ENCODE results near the gene PNPLA7.
A peak's percentile ranks its signal among the peaks of the same experiment; 100 is the strongest.

The PNPLA7 gene

DNA sequence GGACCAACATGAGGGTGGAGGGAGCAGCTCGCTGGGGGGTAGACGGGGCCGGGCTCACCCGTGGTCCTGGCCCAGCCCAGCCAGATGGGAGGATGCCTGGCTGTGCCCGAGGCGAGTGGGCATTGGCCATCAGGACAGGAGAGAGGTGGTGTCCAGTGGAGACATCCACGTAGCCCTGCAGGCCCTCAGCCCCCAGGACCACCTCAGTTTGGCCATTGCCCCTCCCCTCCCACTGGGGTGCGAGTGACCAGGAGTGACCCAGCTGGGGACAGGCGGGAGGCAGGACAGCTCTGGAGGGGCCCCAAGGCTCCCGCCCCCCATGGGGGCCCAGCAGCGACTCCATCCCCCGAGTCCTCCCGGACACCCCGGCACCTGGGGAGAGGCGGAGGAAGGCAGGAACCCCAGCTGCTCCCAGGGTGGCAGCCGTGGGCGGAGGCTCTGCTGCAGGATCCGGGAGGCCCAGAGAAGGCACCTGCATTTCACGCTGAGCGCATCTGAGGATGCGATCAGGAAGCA lies 118.7 kb downstream of the PNPLA7 start:
- DNase-seq, result no peak

DNA sequence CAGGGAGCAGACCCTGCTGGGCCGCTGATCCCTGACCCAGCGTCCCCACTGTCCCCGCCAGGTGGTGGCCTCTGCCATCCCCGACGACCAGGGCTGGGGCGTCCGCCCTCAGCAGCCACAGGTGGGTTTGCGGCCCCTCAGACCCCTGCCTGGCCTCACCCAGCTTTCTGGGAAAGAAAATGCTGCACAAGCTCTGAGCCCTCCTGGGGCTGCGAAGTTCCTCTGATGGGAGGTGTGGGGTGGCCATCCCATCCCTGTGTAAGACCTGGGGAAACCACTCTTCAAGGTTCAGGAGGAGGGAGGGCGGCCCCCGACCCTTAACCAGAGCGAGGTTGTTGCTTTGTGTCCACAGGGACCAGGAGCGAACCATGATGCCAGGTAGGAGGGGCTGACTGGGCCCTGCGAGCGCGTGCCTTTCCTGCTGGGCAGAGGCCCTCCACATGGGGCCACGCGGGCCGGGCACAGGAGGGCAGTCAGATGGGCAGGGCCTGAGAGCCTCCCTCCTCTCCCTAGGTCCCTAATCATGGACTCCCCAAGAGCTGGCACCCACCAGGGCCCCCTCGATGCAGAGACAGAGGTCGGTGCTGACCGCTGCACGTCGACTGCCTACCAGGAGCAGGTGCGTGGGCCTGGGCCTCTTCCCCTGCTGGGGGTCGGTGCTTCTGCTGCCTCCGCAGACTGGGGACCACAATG lies 119.3 kb downstream of the PNPLA7 start:
- no peak for DNase-seq

DNA sequence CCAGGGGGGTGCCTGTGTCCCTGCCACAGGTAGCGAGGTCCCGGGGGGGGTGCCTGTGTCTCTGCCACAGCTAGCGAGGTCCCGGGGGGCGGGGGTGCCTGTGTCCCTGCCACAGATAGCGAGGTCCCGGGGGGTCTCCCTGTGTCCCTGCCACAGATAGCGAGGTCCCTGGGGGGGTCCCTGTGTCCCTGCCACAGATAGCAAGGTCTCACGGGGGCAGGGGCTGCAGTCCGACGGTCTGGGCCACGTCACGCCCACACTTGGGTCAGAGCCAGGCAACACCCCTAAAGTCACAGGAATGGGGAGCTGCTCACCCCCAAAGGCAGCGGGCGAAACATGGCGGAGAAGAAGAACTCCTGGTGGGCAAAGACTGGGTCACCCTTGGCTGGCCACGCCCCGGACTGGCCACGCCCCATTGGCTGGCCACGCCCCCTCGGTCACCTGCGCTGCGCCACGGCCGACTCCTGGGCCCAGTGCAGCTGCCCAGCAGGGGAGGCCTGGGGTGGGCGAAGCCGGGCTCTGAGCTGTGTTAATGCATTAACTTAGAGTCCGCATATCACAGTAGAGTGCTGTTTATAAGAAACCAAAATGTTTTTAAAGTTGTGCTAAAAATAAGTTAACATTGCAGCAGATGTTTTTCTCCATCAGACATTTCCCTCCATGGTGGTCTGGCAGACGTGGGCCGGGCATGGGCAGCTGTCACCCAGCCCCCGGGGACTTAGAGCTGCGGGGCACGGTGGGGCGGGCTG lies 120.1 kb downstream of the PNPLA7 start:
- no peak for DNase-seq

DNA sequence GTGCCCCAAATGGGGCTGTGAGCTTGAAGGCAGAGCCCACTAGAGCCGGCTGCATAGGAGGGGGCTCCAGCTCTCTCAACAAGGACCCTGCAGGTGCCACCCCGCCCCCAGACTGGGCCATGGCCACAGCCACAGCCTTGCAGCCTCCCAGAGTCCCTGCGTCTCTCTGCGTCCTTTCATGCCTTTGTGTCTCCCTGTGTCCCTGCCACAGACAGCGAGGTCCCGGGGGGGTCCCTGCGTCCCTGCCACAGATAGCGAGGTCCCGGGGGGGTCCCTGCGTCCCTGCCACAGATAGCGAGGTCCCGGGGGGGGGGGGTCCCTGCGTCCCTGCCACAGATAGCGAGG lies 120.7 kb downstream of the PNPLA7 start:
- no peak for DNase-seq

DNA sequence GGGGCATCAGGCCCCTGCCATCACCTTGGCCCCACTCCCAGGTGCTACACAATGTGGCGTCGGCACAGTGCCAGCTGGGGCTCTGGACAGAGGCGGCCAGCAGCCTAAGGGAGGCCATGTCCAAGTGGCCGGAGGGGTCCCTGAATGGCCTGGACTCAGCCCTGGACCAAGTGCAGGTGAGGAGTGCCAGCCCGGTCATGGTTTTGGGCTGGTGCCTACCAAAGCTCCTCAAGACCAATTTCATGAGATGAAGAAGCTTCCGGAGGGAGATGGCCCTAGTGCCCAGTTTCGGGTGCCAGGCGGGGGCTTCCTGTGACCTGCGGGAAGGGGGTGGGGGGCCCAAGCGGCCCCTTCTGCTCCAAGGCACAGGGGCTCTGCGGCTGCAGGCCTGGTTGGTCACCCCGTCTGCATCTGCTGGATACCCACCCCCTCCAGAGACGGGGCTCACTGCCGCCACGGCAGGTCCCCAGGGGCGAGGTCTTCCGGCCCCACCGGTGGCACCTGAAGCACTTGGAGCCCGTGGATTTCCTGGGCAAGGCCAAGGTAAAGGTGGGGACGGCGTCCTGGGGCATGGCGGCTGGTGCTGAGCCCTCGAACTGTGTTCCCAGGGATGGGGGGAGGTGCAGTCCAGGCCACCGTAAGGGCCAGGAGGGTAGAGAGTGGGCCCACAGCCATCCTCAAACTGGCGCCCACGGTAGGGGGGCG lies 121.2 kb downstream of the PNPLA7 start:
- DNase-seq, result no peak

DNA sequence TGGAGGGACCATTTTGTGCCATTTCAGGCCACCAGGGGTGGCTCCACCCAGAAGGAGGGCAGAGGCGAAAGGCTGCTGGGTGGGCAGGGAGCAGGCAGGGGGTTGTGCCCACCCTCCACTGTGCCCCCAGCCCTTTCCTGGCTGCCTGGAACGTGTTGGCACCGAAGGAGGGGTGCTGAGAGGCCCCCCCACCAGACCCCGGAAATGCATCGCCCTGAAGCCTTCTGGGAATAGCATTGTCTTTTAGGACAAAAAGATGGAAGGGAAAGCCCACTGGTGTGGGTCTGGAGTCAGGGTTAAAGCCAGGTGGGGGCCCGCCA lies 121.9 kb downstream of the PNPLA7 start:
- DNase-seq, result no peak

DNA sequence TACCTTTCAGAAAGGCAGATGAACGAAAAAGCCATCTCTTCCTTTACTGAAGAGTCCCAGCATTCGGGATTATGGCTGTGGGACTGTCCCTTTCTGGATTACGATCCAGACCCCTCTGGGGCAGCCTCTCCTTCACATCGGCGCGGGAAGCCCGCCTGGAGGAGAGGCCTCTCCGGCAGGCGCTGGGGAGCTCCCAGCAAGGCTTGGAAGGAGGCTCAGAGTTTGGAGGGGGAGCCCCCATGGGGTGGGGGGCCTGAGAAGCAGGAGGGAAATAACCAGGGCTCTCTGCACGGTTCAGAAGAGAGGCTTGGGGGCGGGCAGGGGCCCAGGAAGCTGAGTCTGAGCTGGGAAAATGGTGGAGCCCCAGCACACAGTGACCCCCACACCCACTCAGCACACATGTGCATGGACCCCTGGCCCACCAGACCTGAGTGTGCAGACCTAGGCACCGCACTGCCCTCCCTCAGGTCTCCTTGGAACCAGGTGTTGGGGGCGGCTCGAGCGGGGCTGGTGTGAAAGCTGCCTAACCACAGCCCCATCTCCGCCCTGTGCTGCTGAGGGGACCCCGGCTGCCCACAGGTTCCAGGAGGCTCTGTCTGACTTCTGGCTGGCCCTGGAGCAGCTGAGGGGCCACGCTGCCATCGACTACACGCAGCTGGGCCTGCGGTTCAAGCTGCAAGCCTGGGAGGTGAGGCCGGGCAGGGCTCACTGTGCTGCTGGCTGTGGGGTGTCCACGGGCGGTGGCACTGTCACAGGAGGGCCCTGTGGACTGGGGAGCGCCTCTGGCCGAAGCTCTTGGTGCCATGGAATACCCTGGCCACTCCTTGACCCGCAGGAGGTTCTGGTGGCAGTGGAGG lies 122.5 kb downstream of the PNPLA7 start:
- no peak for DNase-seq

DNA sequence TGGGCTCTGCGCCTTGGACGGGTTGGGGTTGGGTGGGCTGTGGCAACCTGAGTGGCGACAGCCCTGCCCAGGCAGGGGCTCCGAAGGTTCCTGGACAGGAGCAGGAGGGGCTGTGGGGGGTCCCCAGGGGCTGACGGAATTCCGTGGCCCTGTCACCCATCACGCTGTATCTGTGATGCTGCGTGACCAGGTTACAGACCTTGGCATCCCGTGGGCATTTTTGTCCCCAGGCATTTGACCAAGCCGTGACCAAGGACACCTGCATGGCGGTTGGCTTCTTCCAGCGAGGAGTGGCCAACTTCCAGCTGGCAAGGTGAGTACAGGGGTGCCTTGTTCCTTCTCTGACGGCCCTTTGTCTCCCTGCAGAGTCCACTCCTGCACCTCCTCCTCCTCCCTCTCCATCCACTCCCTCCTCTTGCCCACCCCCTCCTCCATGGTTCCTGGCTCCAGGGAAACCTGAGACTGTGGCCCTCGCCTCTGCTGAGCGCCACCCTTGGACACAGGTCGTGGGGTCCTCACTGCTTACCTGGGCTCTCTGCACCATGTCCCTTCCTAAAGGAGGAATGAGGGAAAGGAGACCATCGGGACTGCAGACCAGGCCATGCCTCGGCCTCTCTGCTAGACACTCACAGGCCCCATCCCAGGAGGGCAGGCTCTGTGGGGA lies 124.1 kb downstream of the PNPLA7 start:
- DNase-seq, result no peak

DNA sequence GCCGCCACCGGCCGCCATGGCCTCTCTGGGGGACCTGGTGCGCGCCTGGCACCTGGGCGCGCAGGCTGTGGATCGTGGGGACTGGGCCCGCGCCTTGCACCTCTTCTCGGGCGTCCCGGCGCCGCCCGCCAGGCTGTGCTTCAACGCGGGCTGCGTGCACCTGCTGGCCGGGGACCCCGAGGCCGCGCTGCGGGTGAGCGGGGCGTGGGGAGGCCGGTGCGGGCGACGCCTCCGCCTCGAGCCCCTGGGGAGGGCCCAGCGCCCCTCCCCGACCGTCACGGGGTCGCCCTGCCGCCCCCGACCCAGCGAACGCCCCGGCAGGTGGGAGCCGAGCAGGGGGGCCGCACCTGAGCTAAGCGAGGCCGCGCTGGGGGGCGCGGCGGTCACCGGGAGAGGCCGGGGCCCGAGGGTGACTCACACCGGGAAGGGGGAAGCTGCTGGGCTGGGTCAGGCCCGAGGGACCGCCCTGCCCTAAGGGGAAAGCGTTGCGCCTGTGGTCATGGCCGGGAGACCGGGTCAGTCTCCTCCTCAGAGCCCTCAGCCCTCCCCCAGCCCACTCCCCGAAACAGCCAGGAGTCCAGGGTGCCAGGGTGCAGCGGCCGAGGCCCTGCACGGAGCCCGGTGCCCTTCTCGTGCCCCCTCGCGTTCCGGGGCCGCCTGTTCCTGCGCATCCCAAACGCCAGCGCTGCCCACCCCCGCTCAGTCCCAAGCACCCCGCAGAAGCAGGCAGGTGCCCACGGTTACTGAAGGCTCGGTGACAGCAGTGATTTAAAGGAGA lies 126.5 kb downstream of the PNPLA7 start:
- no peak for DNase-seq

DNA sequence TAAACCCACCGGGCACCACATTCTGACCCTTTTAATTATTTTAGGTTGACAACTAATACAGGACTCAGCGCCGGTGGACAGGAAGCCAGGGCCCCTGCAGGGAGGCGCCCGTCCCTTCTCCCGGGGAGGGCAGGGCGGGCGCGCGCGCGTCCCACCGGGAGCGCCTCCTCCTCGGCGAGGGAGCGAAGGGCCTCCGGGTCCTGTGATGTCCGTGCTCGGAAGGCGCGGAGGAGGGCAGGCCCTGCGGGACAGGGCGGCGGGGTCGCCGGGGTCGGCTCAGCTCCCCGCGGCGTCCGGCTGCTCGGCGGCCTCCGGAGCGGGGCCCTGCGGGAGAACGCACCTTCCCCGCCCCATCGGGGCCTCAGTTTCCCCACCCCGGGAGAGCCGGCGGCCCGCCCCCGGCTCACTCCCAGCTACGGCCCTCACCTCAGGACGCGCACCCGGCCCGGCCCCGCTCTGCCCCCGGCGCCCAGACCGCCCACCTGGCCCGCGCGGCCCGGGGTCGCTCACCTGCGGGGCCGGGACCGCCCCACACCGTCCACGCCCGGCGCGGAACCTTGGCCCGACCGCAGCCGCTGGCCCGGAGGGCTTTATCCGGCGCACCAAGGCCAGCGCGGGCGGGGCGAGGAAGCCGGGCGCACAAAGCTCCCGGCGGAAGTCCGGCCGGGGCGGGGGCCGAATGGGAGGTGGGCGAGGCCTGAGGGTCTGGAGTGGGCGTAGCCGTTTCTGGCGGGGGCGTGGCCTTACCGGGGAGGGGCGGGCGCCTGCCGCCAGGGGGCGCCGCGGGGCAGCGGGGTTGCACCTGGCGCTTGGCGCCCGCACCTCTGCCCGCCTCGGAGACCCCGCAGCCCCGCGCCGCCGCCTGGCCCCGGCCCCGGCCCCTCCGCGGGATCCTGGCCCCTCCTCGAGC lies 127.3 kb downstream of the PNPLA7 start, which contains the start of the genes EXD3 and NOXA1:
Gene EXD3, minus strand, starts transcription at position 559 of the 910 bp plus-strand sequence. CDS start 27,805 bp downstream, outside the sequence.
Gene NOXA1, plus strand, starts transcription at position 790 of the 910 bp plus-strand sequence. CDS start 137 bp downstream, outside the sequence.
- peak; percentile 57 to 90 for DNase-seq

DNA sequence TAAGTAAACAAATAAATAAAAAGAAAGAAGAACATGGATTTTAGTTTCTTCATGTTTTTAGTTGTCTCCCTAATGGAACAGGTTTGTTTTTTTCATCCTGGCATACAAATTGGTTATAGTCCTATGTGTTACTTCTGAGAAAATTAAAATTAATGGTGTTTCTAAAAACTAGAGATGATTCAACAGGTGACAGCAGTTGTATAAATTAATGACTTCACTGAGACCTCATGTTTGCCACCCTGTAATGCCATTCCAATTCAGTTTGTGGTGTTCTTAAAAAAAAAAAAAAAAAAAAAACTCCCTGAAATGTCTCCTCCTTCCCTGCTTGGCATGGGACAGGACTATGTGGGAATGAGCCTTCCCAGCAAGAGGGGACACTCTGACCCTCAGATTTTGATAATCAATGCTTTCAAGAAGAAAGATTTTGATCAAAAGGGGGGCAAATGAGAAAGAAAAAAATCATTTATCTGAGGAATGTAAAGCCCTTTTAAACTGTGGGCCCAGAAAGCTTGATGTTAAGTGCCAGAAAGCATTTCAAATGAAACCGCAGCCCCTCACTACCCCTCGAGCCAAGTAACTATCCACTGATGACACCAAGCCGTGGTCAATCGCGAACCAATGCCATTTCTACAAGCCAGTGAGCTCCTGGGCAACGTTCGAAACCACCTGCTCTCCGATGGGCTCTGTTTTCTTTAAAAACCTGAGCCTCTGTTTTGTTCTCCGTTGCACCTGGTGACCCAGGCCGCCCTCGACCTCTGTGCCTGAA lies 128.2 kb downstream of the PNPLA7 start:
- no peak for DNase-seq

DNA sequence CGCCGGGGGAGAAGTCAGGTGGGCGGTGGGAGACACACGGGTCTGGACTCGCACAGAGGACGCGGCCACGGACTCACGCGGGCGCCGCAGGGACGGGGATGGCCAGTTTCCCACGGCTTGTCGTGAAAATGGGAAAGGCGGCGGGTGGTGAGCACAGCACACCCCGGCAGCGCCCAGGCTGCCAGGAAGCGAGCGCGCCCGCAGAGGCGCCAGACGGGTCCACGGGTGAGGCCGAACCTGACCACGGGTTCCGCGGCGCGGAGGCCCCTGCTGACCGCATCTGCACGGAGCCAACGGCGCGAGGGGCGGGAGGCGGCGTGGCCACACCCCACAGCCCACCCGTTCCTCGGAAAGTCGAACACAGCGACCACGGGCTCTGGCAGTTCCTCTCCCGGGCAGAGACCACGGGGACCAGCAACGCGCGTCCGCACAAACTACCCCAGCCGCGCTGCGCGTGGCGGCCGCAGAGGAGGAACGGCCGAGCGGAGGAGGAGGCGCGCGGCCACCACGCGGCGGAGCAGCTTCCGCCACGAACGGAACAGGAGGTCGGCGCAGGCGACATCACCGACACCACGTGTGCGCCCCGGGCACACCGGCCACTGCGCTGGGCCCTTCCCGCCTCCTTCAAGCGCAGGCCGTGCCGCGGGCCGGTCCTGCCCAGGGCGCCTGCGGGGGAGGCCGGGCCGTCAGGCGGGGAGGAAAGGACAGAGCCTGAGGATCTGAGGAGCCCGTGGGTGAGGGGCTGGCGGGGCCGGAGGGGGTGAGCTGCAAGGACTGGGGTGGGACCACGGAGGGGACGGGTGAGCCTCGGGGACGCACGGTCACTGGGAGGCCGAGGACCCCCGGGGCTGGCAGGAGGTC lies 132.8 kb downstream of the PNPLA7 start:
- no peak for DNase-seq

DNA sequence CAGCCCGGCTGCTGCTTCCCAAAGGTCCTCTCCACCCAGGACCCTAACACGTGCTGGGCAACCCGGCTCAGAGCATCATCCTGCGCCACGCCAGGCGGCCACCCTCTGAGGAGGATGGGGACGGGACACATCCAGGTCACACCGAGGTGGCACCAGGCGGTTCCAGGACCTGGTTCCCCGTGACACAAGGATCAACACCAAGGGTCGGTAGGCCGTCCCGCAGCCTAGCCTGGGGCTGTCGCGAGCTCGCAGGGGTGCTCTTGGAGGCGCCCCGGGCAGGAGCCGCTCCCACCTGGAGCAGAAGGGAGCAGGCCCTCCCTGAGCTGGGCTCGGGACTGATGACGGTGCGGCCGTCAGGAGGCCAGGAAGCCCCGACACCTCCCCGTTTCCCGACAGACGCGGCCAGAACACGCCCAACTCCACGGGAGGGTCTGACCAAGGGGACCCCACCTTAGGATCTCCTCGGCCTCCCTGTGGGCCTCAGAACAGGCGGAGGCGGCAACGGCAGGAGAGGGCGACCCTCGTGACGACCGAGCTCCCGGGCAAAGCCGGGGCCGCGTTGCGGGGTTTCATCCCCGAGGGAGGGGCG lies 133.5 kb downstream of the PNPLA7 start:
- no peak for DNase-seq

DNA sequence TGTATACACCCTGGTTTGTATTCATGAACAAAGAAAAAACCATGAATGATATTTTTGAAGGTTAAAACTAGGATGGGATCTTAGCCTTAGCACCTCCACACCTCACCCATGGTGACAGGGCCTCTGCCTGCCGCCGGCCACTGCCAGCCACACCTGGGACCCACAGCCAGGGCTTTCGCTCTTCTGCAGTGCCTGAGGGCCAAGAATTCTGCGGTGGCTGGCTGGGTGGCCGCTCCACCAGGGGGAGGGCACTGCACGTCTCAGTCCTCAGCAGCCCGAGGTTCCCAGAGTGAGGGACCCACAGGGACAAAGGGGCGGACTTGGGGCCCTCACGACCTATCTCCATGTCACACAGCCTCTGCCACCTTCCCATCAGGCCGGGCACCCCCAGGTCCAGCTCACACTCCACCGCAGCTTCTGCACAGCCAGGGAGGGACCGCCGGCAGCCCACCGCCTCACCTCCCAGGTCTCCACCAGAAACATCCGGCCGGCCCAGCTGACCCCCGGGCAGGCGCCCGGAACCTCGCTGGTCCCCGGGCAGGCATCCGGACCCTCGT lies 134.1 kb downstream of the PNPLA7 start:
- no peak for DNase-seq

DNA sequence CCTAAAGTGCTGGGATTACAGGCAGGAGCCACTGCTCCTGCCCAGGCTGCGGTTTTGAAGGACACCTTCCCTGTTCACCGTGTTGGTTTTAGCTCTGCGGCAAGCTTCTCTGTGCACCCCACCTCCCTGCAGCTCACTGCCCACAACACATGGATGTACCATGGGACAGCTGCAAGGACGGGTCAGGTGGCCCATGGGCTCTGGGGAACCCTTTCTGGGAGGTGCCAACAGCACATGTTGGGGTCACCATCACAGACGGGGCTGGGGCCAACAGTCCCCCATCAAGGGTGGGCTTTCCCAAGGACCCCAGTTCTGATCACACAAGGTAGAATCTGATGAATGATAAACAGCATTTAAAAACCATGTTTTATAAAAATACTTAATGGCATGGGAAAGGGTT lies 134.8 kb downstream of the PNPLA7 start:
- no peak for DNase-seq

DNA sequence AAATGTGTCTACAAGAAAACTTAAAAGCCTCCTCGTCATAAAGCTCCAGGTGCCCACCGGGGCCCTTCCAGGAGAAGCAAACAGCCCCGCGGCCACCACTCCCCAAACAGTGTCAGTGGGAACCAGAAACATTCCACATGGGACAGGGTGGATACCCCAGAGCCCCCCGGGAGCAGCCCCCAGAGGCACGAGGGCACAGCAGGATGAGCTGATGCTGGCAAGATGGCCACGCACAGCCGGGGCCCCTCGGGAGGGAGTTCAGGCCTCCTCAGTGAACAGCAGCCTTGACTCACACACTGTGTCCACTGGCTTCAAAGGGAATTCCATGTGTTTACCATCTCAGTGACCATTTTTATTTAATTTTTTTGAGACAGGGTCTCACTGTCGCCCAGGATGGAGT lies 137.8 kb downstream of the PNPLA7 start:
- DNase-seq, result no peak

DNA sequence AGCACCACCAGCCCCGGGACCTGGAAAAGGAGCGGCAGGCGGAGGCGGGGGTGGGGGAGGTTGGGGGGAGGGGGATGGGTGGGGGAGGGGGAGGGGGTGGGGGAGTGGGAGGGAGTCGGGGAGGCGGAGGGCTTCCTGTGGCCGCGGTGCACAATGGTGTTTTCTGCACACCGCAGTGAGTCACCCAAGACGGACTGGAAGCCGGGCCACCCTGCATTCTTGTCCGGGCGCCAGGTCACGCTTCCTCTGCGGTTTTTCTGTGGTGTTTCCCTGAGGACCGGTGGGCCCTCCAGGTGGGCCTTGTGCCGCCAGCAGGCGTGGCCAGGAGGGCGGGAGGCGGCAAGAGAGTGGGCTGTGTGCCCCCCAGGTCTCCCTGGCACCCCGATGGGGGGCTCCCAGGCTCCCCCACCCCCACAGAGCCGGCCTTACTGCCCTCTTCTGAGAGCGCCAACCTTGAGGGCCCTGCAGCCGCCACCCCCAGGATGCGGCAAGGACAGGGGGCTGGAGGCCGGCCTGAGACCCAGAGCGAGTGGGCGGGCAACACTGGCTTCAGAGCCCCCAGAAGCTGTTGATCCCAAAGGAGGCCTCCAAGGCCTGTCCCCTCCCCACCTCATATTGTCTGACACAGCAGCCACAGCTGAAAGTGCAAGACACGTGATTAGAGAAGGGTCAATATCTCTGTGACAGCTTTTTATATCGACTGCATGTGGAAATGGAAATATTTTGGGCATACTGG lies 138.4 kb downstream of the PNPLA7 start:
- DNase-seq, result no peak

Measured in NCI-H446 (cell line).